Coronary artery (tissue), 2 donors: ENCODE measurements around the gene SERPINA3.

Source experiments
- DNase-seq: peaks from one replicate; pipeline ENCODE4 v3.0.0-alpha.2; 2017; ENCODE audit warnings: low spot score
- H3K27ac ChIP-seq, 2 donors: fragments of 200-600 bp; sonication (generic); one replicate each; pipeline ENCODE4 v1.5.1; 2016 to 2019
- H3K4me3 ChIP-seq: fragments of 200-600 bp; sonication (generic); 2 replicates; pipeline ENCODE4 v1.5.1; 2016; ENCODE audit warnings: mild to moderate bottlenecking, moderate library complexity
- TF ChIP-seq, protein P1 (sequence below): fragments of 200-600 bp; sonication (generic); IDR thresholded peaks from one replicate; pipeline ENCODE4 v1.5.1; 2019; ENCODE audit warnings: antibody characterized with exemption

Gene SERPINA3

DNA sequence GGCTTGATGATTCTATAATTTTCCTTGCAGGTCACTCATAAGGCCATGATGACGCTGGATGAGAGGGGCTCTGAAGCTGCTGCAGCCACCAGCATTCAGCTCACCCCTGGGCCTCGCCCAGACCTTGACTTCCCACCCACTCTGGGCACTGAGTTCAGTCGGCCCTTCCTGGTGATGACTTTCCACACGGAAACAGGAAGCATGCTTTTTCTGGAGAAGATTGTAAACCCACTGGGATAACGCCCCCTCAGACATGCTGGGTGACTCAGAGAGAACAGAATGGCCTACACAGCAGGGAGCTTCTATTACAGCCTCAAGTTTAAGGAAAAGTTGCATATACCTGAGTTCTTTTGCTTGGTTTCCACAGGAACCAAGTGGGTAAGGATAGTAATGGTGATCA lies 34.3 kb downstream of the SERPINA3 start:
- Histone ChIP-seq H3K4me3 (no peak overlapping the region), H3K27ac (no peak overlapping the region)
- TF ChIP-seq, protein P1, sequence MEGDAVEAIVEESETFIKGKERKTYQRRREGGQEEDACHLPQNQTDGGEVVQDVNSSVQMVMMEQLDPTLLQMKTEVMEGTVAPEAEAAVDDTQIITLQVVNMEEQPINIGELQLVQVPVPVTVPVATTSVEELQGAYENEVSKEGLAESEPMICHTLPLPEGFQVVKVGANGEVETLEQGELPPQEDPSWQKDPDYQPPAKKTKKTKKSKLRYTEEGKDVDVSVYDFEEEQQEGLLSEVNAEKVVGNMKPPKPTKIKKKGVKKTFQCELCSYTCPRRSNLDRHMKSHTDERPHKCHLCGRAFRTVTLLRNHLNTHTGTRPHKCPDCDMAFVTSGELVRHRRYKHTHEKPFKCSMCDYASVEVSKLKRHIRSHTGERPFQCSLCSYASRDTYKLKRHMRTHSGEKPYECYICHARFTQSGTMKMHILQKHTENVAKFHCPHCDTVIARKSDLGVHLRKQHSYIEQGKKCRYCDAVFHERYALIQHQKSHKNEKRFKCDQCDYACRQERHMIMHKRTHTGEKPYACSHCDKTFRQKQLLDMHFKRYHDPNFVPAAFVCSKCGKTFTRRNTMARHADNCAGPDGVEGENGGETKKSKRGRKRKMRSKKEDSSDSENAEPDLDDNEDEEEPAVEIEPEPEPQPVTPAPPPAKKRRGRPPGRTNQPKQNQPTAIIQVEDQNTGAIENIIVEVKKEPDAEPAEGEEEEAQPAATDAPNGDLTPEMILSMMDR, result no peak
- no peak for DNase-seq

DNA sequence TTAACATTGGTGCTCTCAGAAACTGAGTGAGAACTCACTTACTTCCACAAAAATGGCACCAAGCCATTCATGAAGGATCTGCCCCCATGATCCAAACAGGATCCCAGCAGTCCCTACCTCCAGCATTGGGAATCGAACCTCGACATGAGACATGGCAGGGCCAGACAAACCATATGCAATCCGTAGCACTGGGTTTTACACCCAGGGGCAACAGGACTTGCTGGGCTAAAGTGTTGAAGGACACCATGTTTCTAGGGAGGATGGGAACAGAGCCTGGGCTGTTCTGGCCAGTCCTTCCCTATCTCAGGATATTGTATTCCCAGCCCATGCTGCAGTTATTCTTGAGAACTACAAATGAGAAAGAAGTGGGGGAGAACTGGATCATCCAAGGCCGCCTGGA lies 36.6 kb downstream of the SERPINA3 start:
- no peak for DNase-seq
- TF ChIP-seq, protein P1, result no peak
- Histone ChIP-seq H3K27ac (no peak overlapping the region), H3K4me3 (no peak overlapping the region)

DNA sequence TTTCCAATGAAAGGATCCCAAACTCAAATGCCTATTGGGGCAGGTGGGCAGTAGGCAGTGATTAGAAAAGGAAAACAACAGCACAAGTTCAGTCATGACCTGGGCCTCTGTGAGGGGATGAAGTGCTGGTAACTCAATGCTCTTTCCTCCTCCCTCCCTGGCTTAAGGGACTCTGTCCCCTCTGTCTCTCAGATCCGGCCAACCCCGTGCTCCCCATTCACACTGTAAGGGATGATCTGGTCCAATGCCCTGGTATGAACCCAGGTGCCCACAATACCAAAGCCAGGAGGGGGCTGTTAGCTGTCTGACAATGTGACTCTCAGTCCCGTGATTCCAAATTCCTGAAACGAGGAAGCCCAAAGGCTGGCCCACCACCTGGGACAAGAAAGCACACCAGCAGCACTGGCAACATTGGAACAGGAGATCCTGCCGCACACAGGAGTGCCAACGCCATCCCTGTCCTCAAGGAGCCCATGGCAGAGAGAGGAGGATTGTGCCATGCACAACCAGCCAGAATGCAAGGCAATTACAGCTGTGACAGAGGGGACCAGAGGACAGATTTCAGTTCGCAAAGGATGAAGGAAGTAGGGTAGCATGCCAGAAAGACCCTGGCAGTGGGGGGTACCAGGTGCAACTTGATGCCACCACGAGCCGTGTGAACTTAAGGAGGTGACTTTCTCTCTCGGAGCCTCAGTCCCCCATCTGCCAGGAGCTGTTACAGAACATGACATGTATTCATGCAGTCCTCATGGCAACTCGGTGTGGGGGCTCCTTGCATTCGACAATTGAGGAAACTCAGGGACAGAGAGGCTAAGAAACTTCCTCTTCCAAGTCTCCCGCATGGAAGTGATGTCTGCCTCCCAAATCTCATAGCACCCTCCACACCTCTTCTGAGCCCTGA lies 37.6 kb downstream of the SERPINA3 start:
- TF ChIP-seq, protein P1, result no peak
- DNase-seq, result no peak
- Histone ChIP-seq H3K27ac (no peak overlapping the region), H3K4me3 (no peak overlapping the region)

DNA sequence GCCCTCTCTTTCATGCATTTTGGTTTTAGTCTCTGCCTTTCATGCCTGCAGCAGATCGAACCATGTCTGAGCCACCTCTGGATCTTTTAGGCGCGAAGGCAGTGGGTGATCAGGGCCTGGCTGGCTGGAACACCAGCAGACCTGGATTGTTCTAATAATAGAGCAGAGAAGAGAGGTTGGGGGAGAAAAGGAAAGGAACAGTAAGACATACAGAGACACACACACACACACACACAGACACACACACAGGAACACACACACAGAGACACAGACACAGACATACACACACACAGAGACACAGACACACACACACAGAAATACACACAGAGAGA lies 38.2 kb downstream of the SERPINA3 start:
- no peak overlapping the region for H3K4me3 ChIP-seq
- no peak overlapping the region for H3K27ac ChIP-seq
- TF ChIP-seq, protein P1, result no peak
- DNase-seq, result no peak

DNA sequence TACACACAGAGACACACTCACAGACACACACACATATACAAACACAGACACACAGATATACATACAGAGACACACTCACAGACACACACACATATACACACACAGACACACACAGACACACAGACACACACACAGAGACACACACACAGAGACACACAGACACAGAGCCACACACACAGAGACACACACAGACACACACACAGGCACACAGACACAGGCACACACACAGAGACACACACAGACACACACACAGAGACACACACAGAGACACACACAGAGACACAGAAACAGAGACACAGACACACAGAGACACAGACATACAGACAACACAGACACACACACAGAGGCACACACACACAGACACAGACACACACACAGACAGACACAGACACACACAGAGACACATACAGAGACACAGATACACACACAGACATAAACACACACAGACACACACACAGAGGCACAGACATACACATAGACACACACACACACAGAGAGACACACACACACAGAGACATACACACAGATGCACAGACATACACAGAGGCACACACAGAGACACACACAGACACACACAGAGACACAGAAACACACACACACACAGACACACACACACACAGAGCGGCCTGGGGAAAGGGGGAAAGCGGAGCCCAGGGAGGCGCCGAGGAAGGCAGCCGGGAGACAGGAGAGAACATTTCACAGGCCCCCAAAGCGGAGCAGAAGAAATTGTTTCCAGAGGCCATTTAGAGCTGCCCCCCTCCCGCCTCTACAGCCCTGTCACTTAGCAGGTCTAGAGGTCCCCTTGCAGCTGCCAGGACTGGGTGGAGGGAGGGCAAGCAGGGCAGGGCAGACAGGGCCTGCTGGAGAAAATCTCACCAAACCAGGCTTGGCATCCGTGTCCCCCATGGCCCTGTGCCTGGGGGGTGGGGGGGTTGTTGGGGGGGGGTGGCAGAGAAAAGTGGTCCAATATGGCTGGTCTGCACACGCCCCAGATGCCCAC lies 38.9 kb downstream of the SERPINA3 start:
- H3K27ac ChIP-seq, result no peak overlapping the region
- TF ChIP-seq, protein P1, result no peak
- no peak overlapping the region for H3K4me3 ChIP-seq
- no peak for DNase-seq

DNA sequence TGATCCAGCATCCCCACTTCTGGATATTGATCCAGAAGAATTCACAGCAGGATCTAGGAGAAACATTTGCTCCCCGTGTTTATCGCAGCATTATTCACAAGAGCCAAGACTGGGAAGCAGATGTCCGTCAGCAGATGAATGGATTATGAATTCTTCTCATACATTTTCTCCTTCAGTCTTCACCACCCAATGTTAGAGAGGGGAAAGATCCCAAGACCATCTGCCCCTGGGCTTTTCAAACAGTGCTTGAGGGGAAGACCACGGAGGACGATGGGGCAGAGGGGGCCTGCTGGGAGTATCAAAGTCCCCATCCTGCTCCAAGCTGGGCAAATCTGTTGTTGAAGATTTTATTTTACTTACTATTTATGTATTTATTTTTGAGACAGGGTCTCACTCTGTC lies 41.1 kb downstream of the SERPINA3 start:
- Histone ChIP-seq H3K27ac (no peak overlapping the region), H3K4me3 (no peak overlapping the region)
- TF ChIP-seq, protein P1, result no peak
- no peak for DNase-seq
